ENCODE data around the gene TUBGCP6.
"Not testable (repeated sequence)": the region's sequence is repeated elsewhere in the genome, so short reads cannot be mapped to it uniquely, and the experiment has no call there.

Gene TUBGCP6

DNA sequence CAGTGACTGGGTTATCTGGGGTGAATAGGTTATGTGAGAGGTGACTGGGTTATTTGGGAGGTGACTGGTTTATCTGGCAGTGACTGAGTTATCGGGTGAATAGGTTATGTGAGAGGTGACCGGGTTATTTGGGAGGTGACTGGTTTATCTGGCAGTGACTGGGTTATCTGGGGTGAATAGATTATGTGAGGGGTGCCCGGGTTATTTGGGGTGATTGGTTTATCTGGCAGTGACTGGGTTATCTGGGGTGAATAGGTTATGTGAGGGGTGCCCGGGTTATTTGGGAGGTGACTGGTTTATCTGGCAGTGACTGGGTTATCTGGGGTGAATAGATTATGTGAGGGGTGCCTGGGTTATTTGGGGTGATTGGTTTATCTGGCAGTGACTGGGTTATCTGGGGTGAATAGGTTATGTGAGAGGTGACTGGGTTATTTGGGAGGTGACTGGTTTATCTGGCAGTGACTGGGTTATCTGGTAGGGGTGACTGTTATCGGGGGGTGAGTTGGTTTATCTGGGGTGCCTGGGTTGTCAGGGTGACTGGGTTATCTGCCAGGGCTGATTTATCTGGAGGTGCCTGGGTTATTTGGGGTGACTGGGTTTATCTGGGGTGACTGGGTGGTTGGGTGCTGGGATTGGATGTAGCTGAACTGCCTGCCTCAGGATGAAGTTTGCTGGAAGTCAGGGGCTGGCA lies 76.2 kb downstream of the TUBGCP6 start:
- not testable (repeated sequence) for DNase-seq (ENCODE audit: low spot score)

DNA sequence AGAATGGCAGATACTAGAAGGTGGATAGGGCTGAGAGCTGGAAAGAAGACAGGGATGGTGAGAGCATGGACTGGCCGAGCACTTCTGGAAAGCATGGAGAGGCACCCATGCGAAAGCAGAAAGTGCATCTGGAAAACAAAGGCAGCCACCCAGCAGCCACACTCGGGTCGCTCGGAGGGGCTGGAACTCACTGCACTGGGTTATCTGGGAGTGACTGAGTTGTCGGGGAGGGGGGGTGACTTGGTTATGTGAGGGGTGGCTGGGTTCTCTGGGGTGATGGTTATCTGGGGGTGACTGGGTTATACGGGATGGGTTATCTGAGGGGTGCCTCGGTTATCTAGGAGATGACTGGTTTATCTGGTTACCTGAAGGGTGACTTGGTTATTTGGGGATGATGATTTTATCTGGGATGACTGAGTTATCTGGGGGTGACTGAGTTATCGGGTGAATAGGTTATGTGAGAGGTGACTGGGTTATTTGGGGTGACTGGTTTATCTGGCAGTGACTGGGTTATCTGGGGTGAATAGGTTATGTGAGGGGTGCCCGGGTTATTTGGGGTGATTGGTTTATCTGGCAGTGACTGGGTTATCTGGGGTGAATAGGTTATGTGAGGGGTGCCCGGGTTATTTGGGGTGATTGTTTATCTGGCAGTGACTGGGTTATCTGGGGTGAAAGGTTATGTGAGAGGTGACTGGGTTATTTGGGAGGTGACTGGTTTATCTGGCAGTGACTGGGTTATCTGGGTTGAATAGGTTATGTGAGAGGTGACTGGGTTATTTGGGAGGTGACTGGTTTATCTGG lies 76.9 kb downstream of the TUBGCP6 start:
- no peak for DNase-seq (ENCODE audit: low spot score)

Measured in CD4-positive, alpha-beta T cell treated with Interleukin-2 at 100 ng/mL for 4 hours (primary cell).